ENCODE measurements around the gene CIB1. TPM values are rescaled to one million over a fixed set of nuclear protein-coding genes. Genes with fewer than 3 reads are reported as not detected.

CIB1 gene
- total RNA-seq, 1 experiment from 2014 or later = 45.6 TPM

DNA sequence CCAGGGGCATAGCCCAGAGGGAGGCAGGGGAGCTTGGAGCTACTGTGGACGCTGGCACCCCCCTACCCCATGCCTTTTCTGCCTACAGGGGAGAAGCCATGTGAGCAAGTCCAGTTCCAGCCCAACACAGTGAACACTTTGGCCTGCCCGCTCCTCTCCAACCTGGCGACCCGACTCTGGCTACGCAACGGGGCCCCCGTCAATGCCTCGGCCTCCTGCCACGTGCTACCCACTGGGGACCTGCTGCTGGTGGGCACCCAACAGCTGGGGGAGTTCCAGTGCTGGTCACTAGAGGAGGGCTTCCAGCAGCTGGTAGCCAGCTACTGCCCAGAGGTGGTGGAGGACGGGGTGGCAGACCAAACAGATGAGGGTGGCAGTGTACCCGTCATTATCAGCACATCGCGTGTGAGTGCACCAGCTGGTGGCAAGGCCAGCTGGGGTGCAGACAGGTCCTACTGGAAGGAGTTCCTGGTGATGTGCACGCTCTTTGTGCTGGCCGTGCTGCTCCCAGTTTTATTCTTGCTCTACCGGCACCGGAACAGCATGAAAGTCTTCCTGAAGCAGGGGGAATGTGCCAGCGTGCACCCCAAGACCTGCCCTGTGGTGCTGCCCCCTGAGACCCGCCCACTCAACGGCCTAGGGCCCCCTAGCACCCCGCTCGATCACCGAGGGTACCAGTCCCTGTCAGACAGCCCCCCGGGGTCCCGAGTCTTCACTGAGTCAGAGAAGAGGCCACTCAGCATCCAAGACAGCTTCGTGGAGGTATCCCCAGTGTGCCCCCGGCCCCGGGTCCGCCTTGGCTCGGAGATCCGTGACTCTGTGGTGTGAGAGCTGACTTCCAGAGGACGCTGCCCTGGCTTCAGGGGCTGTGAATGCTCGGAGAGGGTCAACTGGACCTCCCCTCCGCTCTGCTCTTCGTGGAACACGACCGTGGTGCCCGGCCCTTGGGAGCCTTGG lies 5.6 kb downstream of the CIB1 start:
- POLR2A ChIA-PET = interaction anchor here (0.6 to 1.3 kb wide), 3 partner anchors 11 to 22 kb away, joined by 3 read pairs; no protein-coding TSS in a partner anchor
- Mint-ChIP-seq H3K36me3 (ENCODE audit: insufficient read depth, unreplicated experiment) (peaks cover 75% of the 10 kb centered on the region), H3K4me1 (ENCODE audit: insufficient read depth, unreplicated experiment) (peaks cover 10% of the 10 kb centered on the region), H3K27me3 (ENCODE audit: insufficient read depth, unreplicated experiment) (no peaks in the 10 kb centered on the region), H3K27ac (ENCODE audit: low read depth, unreplicated experiment) (no peak overlapping the region), H3K4me3 (ENCODE audit: unreplicated experiment) (no peak overlapping the region), H3K9me3 (ENCODE audit: unreplicated experiment) (no peaks in the 10 kb centered on the region)
- TF ChIP-seq, protein P1, sequence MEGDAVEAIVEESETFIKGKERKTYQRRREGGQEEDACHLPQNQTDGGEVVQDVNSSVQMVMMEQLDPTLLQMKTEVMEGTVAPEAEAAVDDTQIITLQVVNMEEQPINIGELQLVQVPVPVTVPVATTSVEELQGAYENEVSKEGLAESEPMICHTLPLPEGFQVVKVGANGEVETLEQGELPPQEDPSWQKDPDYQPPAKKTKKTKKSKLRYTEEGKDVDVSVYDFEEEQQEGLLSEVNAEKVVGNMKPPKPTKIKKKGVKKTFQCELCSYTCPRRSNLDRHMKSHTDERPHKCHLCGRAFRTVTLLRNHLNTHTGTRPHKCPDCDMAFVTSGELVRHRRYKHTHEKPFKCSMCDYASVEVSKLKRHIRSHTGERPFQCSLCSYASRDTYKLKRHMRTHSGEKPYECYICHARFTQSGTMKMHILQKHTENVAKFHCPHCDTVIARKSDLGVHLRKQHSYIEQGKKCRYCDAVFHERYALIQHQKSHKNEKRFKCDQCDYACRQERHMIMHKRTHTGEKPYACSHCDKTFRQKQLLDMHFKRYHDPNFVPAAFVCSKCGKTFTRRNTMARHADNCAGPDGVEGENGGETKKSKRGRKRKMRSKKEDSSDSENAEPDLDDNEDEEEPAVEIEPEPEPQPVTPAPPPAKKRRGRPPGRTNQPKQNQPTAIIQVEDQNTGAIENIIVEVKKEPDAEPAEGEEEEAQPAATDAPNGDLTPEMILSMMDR (IDR thresholded peaks at IDR 0.05; ENCODE audit: unreplicated experiment) = no peak
- intact Hi-C loops (cut with micrococcal nuclease) = no loop called here
- no TSS peak for BruUV-seq (replicated peaks)
- DNase-seq (ENCODE audit: unreplicated experiment) = no peak
- CTCF ChIA-PET = interaction anchor here (0.8 to 1.0 kb wide), 2 partner anchors 85 to 91 kb away, joined by 3 to 4 read pairs; no protein-coding TSS in a partner anchor

DNA sequence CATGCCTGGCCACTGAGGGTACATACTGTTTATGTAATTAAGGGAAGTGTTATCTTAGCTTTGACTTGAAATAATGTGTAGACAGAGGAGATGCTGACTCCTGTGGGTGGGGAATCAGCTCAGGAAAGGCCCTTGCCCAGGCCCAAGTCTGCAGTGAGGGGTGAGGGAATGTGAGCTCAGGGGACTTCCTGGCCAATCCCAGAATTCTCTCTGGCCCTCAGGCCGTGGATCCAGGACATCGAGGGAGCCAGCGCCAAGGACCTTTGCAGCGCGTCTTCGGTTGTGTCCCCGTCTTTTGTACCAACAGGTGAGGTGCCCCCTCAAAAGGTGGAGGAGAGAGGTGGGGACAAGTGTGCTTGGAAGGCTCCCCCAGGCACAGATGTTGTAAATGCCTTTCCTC lies 6.4 kb downstream of the CIB1 start:
- Mint-ChIP-seq H3K4me1 (ENCODE audit: insufficient read depth, unreplicated experiment) (peaks cover 6% of the 10 kb centered on the region), H3K27me3 (ENCODE audit: insufficient read depth, unreplicated experiment) (no peaks in the 10 kb centered on the region), H3K27ac (ENCODE audit: low read depth, unreplicated experiment) (no peak overlapping the region), H3K9me3 (ENCODE audit: unreplicated experiment) (no peaks in the 10 kb centered on the region), H3K36me3 (ENCODE audit: insufficient read depth, unreplicated experiment) (peaks cover 83% of the 10 kb centered on the region), H3K4me3 (ENCODE audit: unreplicated experiment) (no peak overlapping the region)
- intact Hi-C loops (cut with micrococcal nuclease) = no loop called here
- ChIA-PET CTCF (interaction anchor here (0.8 kb wide), 1 partner anchor 90 kb away, joined by 3 read pairs; no protein-coding TSS in a partner anchor), POLR2A (interaction anchor here (0.9 kb wide), 1 partner anchor 17 kb away, joined by 3 read pairs; no protein-coding TSS in a partner anchor)
- TF ChIP-seq, protein P1 (IDR thresholded peaks at IDR 0.05; ENCODE audit: unreplicated experiment) = no peak
- BruUV-seq (replicated peaks) = no TSS peak
- no peak for DNase-seq (ENCODE audit: unreplicated experiment)

DNA sequence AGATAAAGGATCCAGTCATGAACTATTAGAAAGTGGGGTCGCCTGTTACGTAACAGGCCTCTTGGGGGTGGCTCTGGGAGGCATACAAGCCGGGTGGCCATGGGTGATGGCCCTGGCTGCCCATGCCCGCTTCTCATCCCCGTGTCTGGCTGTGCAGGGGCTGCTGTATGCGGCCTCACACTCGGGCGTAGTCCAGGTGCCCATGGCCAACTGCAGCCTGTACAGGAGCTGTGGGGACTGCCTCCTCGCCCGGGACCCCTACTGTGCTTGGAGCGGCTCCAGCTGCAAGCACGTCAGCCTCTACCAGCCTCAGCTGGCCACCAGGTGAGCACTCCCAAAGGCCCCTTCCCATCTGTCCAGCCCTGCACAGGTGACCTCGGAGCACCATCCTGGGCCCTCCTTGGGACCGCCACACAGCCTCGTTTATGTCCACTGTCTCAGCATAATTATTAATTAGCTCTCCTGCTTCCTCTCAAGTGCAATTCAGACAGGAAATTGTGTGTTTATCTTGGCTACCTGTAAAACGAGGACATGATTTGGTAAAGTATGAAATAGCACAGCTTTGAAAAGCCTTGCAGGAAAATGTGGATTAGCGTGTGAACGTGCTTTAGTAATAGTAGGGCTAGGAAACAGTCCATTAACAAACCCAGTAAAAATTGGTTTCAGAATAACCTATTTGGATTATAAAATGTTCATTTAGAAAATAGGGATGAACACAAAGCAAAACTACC lies 8.1 kb downstream of the CIB1 start:
- no peaks in the 10 kb centered on the region for H3K4me1 Mint-ChIP-seq (ENCODE audit: insufficient read depth, unreplicated experiment)
- no peak overlapping the region for H3K4me3 Mint-ChIP-seq (ENCODE audit: unreplicated experiment)
- intact Hi-C loops (cut with micrococcal nuclease) = no loop called here
- no peak for DNase-seq (ENCODE audit: unreplicated experiment)
- H3K27ac Mint-ChIP-seq (ENCODE audit: low read depth, unreplicated experiment) = no peak overlapping the region
- H3K36me3 Mint-ChIP-seq (ENCODE audit: insufficient read depth, unreplicated experiment) = peaks cover 88% of the 10 kb centered on the region
- H3K27me3 Mint-ChIP-seq (ENCODE audit: insufficient read depth, unreplicated experiment) = no peaks in the 10 kb centered on the region
- TF ChIP-seq, protein P1 (IDR thresholded peaks at IDR 0.05; ENCODE audit: unreplicated experiment) = no peak
- BruUV-seq (replicated peaks) = no TSS peak
- ChIA-PET POLR2A (interaction anchor here (0.6 to 0.9 kb wide), 2 partner anchors 82 to 1150 kb away, joined by 3 to 4 read pairs; no protein-coding TSS in a partner anchor), CTCF (interaction anchor here (0.6 to 0.7 kb wide), 2 partner anchors 82 to 351 kb away, joined by 3 read pairs; no protein-coding TSS in a partner anchor)
- no peaks in the 10 kb centered on the region for H3K9me3 Mint-ChIP-seq (ENCODE audit: unreplicated experiment)

DNA sequence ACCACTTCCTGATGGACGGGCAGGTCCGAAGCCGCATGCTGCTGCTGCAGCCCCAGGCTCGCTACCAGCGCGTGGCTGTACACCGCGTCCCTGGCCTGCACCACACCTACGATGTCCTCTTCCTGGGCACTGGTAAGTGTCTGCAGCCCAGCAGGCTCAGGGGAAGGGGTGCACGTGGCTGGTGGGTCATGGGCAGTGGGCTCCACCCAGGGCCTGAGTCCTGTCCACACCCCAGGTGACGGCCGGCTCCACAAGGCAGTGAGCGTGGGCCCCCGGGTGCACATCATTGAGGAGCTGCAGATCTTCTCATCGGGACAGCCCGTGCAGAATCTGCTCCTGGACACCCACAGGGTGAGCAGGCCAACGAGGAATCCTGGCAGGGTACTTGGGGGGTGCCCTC lies 8.7 kb downstream of the CIB1 start:
- Mint-ChIP-seq H3K27ac (ENCODE audit: low read depth, unreplicated experiment) (no peak overlapping the region), H3K4me1 (ENCODE audit: insufficient read depth, unreplicated experiment) (no peaks in the 10 kb centered on the region), H3K36me3 (ENCODE audit: insufficient read depth, unreplicated experiment) (peaks cover 83% of the 10 kb centered on the region), H3K4me3 (ENCODE audit: unreplicated experiment) (no peak overlapping the region), H3K9me3 (ENCODE audit: unreplicated experiment) (no peaks in the 10 kb centered on the region), H3K27me3 (ENCODE audit: insufficient read depth, unreplicated experiment) (no peaks in the 10 kb centered on the region)
- ChIA-PET POLR2A (interaction anchor here (0.6 kb wide), 1 partner anchor 1151 kb away, joined by 3 read pairs; no protein-coding TSS in a partner anchor), CTCF (no interaction called here)
- no TSS peak for BruUV-seq (replicated peaks)
- no peak for DNase-seq (ENCODE audit: unreplicated experiment)
- TF ChIP-seq, protein P1 (IDR thresholded peaks at IDR 0.05; ENCODE audit: unreplicated experiment) = no peak
- intact Hi-C loops (cut with micrococcal nuclease) = no loop called here

Data from MCF 10A (cell line).